Renal cortex interstitium (tissue), 11 donors: Measurements from ENCODE around the gene RPS6KA2. TPM values are rescaled to one million over a fixed set of nuclear protein-coding genes. Genes with fewer than 3 reads are reported as not detected.
"Not testable (repeated sequence)": the region's sequence is repeated elsewhere in the genome, so short reads cannot be mapped to it uniquely, and the experiment has no call there.

Experiments used
- DNase-seq, 11 donors: peaks; one replicate each; pipeline ENCODE4 v3.0.0-alpha.2; 2013; ENCODE audit warnings: low read depth in 9 of 11, low spot score in 4 of 11; ENCODE audit errors: extremely low read depth in 1 of 11
- polyA plus RNA-seq, 3 donors: library from polyadenylated mRNA; unstranded; fragments of 120-200 nt; gene quantifications; one replicate each; pipeline ENCODE4 v1.2.1, GENCODE V29; 2013; ENCODE audit not compliant: insufficient read length in 3 of 3

Gene RPS6KA2
- polyA plus RNA-seq, 3 donors: 28.3 to 30.6 (median 29.5) TPM

DNA sequence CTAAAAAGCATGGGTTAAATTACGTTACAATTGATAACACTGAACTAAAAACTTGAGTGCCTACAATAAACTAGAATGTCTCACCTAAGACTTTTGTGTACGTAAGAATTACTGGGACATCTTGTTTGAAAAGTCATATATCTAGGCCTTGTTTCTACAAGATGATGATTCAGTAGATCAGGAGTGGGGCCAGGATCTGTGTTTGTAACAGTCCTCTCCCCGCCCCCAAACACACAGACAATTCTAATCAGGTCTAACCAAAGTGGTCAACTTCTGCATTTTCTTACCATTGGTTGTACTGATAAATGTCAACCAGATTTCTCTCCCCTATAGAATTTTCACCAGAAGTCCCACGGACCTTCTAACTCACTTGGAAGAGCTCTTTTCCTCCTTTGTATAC, 97.5 kb downstream of the RPS6KA2 start:
- DNase-seq: no peak

DNA sequence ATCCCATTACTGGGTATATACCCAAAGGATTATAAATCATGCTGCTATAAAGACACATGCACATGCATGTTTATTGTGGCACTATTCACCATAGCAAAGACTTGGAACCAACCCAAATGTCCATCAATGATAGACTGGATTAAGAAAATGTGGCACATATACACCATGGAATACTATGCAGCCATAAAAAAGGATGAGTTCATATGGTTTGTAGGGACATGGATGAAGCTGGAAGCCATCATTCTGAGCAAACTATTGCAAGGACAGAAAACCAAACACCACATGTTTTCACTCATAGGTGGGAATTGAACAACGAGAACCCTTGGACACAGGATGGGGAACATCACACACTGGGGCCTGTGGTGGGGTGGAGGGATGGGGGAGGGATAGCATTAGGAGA, 98.0 kb downstream of the RPS6KA2 start:
- not testable (repeated sequence) for DNase-seq

DNA sequence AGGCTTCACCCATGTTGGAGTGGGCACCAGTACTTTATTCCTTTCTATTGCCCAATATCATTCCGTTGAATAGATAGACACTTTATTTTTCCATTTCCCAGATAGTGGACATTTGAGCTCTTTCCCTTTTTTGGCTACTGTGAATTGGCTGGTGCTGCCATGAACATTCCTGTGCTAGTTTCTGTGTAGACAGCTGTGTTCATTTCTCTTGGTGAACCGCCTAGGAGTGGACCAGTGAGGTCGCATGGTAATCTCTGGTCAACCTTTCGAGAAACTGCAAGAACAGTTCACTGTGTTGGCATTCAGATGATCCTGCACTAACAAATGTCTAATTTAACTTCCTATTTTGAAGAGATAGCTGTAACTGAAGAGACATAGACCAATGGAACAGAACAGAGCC, 99.2 kb downstream of the RPS6KA2 start:
- DNase-seq: no peak

DNA sequence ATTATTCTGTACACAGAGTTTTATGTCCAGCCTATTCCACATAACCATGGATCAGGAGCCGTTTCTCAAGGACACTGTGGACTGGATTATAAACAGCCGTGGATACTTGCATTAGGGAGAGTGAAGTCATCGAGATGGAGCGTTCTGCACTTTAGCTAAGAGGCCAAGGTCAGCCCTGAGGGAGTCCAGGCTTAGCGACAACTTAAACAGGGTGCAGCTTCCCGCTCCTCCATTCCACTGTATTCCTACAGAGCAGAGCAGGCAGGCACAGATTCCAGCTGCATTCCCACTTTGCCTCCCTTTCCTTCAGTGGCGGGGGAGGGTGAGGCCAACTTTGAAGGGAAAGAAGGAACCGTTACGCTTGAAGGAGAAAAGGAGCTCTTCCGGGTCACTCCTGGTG, 100.1 kb downstream of the RPS6KA2 start:
- no peak for DNase-seq

DNA sequence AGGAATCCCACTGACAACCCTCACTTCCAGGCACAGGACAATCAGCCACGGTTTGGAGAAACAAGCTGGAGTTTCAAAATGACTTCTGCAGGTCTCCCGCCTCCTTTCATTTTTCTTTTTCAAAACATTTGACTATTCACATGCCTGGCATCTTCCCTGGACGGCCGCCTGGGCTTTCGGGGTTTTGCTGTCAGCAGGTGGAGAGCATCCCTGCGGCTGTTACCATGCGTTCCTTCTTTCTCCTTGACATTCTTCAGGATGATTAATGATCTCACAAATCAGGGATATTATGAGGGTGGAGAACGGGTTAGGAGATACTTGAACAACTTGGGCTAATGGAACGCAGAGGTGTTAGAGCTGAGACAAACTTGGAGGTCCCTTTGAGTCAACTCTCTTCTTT, 101.5 kb downstream of the RPS6KA2 start:
- DNase-seq: no peak

DNA sequence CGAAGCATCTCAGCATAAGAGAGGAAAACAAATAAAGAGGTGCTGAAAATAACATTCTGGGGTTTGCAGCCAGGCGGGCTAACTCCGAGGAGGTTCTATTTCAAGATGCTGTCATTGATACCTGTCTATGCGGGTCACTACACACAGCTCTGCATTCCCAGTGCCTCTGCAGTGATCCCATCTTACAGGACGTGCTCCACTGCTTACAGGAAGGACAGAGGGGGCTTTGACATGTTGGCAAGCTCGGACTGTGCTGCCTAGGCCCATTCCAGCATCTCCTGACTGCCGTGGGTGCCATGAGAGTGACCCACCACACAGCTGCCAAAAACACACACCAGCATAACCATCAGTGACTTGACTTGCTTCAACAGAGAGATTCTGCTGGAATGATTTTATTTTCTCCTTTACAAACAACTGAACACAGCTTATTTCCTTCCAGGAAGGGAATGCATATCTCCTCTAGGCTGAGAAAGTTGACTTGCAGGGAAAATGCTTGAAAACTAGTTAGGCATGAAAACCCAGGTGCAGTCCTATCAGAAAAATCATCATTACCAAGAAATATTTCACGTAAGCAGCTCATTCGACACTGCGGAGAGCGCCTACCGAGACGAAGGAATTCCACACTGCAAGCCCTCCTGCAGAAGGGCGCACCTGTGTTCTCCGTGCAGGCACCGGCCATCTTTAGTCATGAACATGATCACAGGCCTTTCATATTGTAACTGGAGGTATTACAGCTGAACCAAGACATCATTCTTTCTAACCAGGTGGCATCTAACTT, 103.1 kb downstream of the RPS6KA2 start:
- DNase-seq: no peak

DNA sequence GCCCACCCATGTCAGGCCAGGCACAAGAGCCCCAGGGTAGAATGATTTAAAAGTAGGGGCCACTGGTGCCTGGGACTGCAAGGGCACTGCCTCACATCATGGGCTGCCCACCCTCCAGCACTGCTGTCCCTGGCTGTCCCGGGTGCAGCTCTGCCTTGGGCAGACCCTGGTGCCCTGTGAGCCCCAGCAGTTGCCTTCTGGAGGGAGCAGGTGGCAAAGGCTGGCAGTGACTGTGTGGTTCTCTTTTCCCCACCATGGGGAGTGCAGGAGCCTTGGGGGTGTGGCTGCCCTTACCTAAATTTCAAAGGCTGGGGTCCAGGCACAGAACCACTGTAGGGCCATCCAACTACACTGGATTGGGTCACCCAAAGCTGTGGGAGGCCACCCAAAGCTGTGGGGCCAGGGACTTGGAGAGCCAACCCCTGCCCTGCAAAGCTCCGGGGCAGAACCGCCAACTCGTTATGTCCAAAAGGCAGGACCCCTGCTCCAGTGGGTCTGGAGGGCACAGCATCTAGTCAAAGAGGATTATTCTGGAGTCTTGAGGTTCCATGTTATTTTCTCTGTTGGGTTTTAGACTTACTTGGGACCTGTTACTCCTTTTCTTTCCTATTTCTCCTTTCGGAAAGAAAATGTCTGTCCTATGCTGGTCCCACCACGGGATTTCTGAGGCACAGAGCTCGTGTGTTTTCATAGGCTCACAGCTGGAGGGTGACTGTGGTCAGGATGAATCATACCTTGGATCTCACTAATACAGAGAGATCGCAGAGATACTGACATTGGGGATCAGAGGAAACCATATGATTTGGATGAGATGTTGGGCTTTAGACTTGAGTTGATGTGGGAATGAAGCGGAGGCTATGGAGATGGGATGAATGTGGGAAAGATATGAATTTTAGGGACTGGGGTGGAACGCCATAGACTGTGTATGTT, 105.9 kb downstream of the RPS6KA2 start:
- no peak for DNase-seq

DNA sequence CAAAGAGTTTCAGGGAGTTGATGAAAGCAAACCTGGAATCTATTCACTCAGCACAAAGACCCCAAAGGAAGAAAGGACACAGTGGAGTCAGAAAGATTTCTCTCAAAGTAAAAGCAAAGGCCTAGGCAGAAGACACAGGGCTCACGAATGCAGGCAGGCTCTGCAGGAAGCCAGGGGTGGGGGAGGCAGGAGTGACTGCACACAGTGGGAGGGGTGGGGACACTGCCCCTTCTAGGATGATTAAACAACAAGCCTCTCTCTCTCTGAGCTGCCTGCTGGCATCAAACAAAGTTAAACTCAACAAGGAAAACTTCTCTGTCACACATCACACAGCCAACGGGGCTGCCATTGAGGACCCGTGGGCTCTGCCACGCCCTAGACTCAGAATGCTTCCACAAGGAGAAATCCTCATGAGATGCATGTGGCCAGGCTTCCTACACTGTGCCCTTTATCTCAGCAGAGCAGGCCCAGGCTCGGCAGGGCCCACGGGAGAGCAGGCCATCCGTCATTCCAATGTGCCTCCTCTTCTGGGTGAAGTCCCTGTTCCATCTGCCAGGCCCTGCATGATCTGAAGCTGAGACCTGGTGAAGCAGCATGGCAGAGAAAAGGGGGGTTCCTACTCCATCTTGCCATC, 110.7 kb downstream of the RPS6KA2 start:
- DNase-seq: no peak

DNA sequence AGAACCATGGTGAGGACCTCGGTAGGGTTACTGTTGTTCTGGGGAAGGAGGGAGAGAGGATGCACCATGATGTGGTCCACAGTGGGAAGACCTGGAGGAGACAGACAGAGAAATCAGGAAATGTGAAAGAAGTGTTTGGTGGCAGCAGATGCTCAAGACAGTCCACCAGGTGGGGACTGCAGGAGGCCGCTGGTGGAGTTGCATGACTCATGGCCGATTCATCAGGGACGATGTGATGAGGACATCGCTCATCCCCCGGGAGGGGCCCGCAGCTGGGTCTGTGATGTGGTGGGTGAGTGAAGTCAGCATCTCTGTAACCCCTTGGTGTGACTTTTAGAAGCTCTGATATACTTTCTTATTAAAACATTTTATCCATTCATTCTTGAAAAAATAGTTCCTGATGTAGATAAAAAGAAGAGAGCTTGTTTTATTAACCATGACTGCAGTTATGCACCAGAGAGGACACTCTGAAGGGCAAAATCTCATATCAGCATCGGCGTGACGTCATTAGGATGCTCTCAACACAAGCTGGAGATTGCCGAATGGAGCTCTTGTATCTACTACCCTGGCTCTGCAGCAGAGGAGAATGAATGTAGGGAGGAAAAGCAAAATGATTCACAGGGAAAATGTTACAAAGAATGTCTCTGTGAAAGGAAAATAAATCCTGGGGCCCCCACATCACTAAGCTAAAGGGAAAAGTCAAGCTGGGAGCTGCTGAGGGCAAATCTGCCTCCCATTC, 111.8 kb downstream of the RPS6KA2 start:
- no peak for DNase-seq

DNA sequence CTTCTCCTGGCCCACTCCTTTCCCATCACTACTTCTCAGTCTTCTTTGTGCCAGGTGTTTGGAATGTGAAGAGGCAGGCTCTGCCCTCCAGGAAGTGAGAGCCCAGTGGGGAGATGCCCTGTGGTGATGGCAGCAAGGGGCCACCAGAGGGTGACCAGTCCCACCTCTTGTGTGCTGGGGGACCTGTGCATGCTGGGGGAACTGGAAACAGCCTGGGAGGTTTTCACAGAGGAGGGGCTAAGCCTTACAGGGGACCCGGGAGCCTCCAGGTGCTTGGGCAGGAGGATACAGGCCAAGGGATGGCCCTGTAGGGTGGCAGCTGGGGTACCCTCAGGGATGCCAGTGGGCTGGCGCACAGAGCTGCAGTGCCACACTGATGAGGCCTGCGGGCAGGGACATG, 112.9 kb downstream of the RPS6KA2 start:
- no peak for DNase-seq

DNA sequence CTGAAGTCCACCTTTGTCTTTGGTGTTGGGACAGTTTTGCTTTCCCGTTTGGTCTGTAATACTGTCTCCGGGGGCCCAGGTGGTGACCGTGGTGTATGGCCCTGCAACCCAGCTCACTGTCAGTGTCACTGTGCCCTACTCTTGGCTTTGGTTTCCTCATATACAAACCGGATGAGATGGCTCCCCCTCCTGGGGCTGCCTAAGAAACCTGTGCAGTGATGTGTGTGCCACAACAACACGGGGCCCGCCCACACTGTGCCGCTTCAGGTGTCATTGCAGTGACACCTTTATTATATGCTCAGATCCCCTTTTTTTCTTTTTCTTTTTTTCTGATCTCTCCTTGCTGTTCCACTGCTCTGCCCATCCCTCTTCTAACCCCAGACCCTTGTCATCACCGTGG, 114.5 kb downstream of the RPS6KA2 start:
- DNase-seq: no peak

DNA sequence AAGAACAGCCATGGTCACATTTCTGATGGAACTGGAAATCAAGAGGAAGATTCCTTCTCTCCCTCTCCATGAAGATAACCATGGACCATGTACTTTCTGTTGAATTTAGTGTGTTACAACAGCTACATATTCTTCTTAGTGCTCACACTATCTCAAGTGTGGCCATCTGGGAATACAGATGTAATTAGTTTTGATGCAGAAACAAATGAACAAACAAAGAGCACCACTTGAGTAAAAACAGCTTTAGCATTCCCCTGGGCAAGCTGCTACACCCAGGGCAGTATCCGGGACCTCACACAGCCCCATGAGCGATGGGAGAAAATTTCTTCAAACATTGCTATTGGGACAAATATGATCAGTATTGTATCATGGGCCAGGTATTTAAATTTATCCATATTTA, 115.7 kb downstream of the RPS6KA2 start:
- DNase-seq: no peak

DNA sequence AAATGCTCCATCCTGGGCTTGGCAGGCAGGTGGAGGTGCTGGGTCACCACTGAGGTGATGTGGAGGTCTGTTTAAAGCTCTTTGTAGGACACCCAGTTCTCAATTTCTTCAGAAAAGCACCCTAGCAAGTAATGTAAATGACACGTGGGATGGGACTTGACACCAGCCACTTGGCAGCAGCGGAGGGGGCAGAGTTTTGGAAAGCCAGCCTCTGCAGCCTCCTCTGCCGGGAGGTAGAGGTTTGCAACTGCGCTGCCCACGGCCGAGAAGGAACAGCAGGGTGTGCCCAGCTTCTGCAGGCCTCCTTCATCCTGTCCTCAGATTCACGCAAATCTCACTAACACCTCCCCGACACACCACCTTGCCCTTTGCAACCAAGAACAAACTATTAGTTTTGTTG, 117.9 kb downstream of the RPS6KA2 start:
- DNase-seq: no peak

DNA sequence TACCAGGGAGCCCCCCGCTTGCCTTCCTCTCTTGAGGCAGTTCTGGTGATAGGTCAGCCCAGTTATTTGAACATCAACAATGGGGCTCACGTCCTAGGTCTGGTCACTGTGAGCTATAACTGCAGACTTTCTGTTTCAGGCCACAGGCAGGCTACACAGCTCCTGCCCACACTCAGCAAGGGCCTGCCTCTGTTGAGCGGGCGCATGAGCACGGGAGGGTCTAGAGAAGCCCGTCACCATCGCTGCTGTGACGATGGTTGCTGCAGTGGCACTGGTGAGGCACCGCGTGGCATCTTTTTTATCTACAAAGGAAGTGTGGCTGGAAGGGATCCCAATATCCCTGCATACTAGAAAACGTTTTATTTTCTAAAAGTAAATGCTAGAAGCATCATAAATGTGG, 118.3 kb downstream of the RPS6KA2 start:
- DNase-seq: no peak

DNA sequence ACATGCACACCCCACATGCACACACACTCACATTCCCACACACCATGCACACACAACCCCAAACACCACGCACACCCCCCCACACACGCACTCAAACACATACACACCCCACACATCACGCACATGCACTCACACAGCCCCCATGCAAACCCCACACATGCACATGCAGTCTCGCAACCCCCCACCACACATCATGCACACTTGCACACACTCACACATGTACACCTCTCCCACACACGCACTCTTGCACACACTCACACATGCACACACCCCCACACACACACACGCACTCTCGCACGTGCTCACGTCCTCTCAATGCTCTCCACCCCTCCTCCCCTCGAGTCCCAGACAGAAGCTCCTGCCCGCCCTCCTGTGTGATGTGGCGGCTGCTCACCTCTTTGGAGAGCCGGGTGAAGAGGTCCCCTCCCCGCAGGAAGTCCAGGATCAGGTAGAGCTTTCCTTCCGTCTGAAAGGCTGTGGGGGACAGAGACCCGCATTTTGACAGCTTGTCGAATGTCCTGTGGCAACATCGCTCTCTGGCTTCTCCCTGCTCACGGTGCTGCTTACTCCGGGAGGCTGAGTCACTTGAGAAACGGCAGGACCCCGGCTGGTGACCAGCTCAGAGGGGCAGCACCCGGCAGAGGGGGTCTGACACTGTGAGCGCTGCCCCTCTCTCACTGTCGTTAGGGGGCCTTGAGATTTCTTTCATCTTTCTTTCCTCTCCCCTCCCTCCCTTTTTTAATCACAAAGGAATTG, 119.1 kb downstream of the RPS6KA2 start:
- DNase-seq: no peak

DNA sequence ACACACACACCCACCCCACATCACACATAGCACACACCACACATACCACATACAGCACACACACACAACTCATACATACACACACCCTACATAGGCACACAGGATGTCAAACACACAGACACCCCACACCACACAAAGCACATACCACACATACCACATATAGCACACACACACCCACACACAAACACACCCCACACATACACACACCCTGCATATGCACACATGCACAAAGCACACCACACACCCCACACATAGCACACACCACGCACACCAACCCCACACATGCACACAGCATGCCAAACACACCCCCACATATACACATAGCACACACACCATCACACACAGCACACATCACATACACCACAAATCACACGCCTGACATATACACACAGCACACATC, 119.7 kb downstream of the RPS6KA2 start:
- DNase-seq: no peak

DNA sequence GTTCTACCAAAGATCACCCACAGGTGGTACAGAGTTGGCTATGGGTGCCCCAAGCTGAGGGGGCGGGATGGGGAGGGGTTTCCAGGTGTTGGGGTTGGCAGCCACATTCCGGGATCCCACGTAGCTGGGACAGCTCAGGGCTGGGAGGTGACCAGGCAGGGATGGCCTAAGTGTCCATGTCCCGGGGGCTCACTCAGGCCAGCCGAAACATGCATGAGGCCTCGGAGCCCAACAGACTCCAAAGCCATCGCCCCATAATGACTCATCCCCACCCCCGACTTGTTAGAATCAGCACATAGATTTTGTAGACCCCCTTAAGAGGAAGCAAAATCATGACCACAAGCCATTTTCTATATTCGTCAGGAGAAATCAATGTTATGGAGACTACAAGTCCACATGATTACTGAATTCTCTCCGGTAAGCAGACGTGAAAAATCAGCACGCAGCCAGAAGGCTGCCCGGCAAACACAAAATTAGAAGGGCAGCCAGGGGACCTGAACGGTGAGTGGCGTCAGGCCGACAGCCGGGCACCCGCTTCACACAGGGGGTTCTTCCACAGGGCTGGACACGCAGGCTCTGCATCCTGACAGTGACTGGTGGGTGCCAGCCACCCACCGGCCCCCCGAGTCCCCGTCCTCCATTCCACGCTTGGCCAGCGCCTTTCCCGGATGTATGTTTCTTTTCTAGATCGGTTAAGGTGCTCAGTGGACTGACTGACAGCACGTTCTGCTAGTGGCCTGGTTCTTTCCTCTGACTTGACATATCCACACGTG, 121.7 kb downstream of the RPS6KA2 start:
- DNase-seq: no peak

DNA sequence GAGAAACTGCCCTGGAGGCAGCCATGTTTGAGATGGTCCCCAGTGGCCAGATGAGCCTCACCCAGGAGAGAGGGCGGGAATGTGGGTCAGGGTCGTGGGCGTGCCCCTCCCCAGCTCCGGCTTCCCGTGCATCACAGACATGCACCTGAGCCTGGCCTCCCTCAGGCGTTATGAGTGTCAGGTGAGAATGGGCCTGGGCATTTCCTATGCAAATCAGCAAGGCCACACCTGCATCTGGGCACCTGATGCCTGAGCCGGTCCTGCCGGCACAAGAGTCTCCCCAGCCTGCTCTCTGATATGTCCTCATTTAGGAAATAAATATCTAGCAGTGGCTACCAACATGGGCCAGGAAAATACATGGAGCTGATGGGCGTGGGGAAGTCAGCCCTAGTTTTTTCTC, 123.0 kb downstream of the RPS6KA2 start:
- no peak for DNase-seq
